GM10266 (cell line): Measurements from ENCODE around the gene HS6ST3.

Experiments
- DNase-seq: peaks from one replicate; pipeline ENCODE4 v3.0.0; 2012; ENCODE audit errors: extremely low spot score
- TF ChIP-seq, protein P1 (sequence below): IDR thresholded peaks from 2 replicates; pipeline ENCODE4 v1.5.1; 2012; ENCODE audit warnings: mild to moderate bottlenecking, low read depth; ENCODE audit not compliant: control insufficient read depth, insufficient read depth; ENCODE audit errors: missing control alignments

The HS6ST3 gene

DNA sequence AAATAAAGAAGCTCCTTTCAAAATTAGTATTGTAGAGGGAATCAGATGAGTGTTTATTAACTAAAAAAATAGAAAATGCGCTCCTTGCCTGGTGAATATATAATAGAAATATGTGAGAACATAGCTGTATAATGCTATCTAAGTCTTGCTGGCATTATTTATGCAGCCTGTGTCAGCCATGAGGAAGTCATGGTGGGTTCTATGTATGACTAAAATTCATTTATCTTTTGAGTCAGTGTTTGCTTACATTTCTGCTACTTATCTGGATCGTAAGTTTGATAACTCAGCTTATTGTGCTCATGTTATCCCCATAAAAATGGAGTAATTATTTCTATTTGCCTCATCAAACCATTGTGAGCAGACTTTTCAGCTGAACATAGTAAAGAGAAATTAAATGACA is 455.1 kb downstream of the HS6ST3 start:
- TF ChIP-seq, protein P1, sequence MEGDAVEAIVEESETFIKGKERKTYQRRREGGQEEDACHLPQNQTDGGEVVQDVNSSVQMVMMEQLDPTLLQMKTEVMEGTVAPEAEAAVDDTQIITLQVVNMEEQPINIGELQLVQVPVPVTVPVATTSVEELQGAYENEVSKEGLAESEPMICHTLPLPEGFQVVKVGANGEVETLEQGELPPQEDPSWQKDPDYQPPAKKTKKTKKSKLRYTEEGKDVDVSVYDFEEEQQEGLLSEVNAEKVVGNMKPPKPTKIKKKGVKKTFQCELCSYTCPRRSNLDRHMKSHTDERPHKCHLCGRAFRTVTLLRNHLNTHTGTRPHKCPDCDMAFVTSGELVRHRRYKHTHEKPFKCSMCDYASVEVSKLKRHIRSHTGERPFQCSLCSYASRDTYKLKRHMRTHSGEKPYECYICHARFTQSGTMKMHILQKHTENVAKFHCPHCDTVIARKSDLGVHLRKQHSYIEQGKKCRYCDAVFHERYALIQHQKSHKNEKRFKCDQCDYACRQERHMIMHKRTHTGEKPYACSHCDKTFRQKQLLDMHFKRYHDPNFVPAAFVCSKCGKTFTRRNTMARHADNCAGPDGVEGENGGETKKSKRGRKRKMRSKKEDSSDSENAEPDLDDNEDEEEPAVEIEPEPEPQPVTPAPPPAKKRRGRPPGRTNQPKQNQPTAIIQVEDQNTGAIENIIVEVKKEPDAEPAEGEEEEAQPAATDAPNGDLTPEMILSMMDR, result no peak
- no peak for DNase-seq

DNA sequence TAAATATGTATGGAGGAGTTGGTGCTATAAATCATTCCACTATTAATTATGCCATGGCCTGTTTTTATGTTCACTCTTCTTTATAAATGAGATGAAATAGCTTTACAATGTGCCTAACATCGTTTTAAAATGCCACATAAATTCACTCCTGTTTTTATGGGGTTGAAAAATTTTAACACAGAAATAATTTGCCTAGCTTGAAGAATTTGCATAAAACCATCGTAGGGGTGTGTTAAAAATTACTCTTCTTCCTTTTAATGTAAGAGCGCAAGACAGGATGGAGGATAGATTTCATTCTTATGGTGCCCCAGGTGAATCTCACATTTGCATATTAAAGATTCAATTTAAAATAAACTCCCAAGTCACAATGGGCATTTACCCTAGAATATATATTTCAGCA is 456.6 kb downstream of the HS6ST3 start:
- TF ChIP-seq, protein P1, result no peak
- no peak for DNase-seq

DNA sequence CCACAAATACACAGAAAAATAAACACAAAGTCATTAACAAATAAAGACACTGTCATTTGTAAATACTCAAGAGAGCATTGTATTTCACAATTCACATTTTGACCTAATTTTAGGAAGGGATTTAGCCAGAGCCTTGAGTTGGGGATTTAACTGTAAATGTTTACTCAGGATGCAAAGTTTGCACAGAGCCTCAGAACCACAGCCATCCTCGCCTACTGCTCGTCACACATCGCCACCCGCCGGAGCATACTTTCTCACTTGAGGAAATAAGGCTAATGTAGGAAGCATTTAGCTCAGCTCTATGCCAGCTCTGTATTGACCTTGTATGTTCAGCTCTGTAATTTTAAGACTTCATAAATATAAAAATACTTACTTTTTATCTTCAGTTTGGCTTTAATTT is 461.6 kb downstream of the HS6ST3 start:
- DNase-seq, result no peak
- TF ChIP-seq, protein P1, result no peak

DNA sequence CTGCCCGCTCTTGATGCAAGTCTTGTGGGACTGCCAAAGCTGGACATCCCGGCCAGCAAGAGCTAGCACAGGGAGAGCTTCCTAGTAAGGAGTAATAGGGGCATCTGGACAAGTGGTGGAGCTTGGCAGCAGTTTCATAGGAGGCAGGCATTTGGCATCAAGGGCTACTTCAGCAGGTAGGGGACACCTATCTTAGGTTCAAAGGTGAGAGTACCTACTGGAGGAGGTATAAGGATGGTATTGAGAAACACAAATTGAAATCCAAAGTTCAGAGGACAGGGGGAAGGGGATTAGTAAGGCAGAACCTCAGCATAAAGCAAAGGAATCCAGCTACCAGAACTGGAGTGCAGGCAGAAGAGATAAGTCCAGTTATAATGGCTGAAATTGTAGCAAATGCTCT is 462.7 kb downstream of the HS6ST3 start:
- TF ChIP-seq, protein P1, result no peak
- DNase-seq, result no peak

DNA sequence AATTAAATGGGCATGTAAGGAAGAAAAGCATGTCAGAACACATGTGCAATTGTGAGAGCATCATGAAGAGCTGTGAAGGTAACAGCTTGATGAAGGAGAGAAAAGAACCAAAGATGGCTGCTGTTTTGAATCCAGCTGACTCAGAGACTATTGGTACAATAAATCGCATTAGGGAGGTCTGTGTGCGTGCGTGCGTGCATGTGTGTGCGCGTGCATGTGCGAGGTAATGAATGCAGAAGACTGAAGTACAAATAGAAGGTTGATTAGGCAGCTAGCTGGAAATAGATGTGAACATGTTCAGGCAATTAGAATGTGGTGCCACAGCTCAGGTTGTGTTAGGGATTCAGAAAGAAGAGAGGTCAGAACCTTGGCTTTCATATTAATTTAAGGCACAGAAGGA is 463.9 kb downstream of the HS6ST3 start:
- no peak for DNase-seq
- TF ChIP-seq, protein P1, result no peak

DNA sequence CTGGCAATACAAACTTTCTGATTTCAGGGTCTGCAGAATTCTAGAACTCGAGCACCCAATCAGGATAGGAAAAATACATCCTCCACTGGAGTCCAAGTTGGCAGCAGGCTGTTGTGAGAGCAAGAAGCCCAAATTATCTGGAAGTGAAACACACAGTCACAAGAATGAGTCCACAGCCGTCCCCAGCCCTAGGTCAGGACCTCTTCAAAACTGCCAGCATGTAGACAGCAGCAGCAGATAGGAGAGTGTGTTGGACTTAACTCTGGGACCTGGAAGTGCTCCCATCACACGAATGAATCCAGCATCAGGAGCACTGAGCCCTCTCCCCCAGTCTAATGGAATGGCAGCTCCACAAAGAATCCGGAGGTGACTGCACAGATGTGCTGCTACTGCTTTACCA is 483.7 kb downstream of the HS6ST3 start:
- no peak for DNase-seq
- TF ChIP-seq, protein P1, result no peak

DNA sequence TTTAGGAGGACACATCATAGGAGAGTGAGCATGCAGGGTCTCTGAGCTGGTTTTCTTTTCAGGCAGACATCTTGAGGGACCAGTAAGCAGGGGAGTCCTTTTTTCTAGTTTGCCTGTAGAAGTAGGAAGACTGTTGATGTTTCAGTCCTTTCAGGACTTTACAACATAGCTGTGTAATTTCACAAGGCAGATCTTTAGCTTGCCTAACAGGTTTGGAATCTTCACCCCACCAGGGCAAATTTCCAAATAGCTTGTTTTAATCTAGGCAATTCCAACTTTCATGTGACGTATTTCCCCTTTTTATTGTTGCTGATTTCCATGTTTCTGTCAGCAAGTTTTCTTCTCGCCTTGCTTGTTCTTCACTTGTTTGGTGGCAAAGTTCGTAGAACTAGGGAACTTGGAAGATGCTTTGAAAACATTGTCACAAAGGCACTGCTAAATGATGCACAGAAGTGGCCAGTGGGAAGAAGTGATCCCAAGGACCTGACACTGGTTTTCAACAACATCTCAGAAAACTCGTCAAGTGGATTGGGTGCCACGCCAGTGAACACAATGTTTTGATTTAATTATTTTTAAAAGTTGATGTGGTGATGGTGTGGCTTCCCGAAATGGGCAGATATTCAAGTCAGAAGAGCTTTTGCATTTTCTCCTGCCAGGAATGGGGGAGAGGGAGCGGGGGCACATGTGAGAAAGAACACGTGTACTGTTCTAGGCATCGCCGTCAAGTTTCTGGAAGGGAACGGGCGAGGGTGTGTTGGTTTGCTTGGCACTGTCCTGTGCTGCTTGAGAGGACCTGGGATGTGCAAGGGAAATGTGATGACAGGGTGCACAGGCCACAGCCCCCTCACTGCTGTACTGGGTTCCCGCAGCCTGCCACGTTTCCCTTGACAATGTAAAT is 485.8 kb downstream of the HS6ST3 start:
- TF ChIP-seq, protein P1, result no peak
- no peak for DNase-seq
